WTC11 (cell line): ENCODE results near the gene GSTM1. TPM values are rescaled to one million over a fixed set of nuclear protein-coding genes. Genes with fewer than 3 reads are reported as not detected.

Experiments used
- ATAC-seq: fragments of 200-7000 bp; cut with Tn5 transposase; 2 replicates; pipeline ENCODE4 v1.10.0; 2021; ENCODE audit warnings: mild to moderate bottlenecking, moderate library complexity
- CTCF ChIA-PET: fragments of 300-600 bp; sonication (Branson Sonifier 250); formaldehyde crosslinking; loops from one replicate; lab custom pipeline; 2021; ENCODE audit warnings: antibody characterized with exemption; lab: Charles Lee
- POLR2A ChIA-PET: fragments of 350-600 bp; sonication (Branson Sonifier 250); formaldehyde crosslinking; loops from one replicate; lab custom pipeline; 2021; ENCODE audit warnings: antibody characterized with exemption; lab: Charles Lee
- DNase-seq: peaks from one replicate; pipeline ENCODE4 v3.0.0; 2021; ENCODE audit warnings: low spot score
- H3K27ac Mint-ChIP-seq: 2 replicates; pipeline ENCODE4 v1.8.0; 2021; ENCODE audit warnings: mixed read lengths
- H3K27me3 Mint-ChIP-seq: 2 replicates; pipeline ENCODE4 v1.8.0; 2021; ENCODE audit warnings: low read depth, mild to moderate bottlenecking, moderate library complexity, mixed read lengths
- H3K36me3 Mint-ChIP-seq: 2 replicates; pipeline ENCODE4 v1.8.0; 2021; ENCODE audit warnings: mixed read lengths
- H3K4me1 Mint-ChIP-seq: 2 replicates; pipeline ENCODE4 v1.8.0; 2022; ENCODE audit warnings: mixed read lengths
- H3K4me3 Mint-ChIP-seq: 2 replicates; pipeline ENCODE4 v1.8.0; 2021; ENCODE audit warnings: mild to moderate bottlenecking, moderate library complexity, mixed read lengths
- H3K9me3 Mint-ChIP-seq: 2 replicates; pipeline ENCODE4 v1.8.0; 2021; ENCODE audit warnings: mixed read lengths
- AR ChIP-seq: fragments of 250-450 bp; sonication (Bioruptor Pico); IDR thresholded peaks from 2 replicates; pipeline ENCODE4 v1.9.0; 2021; ENCODE audit warnings: mild to moderate bottlenecking
- CTCF ChIP-seq: fragments of 200-600 bp; IDR thresholded peaks from 2 replicates; pipeline ENCODE4 v1.8.0; 2022; ENCODE audit warnings: antibody characterized with exemption
- ELF4 ChIP-seq: sonication (generic); formaldehyde crosslinking; IDR thresholded peaks from 2 replicates; pipeline ENCODE4 v1.8.1; 2022; ENCODE audit warnings: low read depth, mild to moderate bottlenecking, moderate library complexity, missing genetic modification reagents
- ERG ChIP-seq: fragments of 250-450 bp; sonication (Bioruptor Pico); IDR thresholded peaks from 2 replicates; pipeline ENCODE4 v1.8.0; 2021; ENCODE audit warnings: mild to moderate bottlenecking
- ESRRA ChIP-seq: sonication (generic); formaldehyde crosslinking; IDR thresholded peaks from 2 replicates; pipeline ENCODE4 v1.8.1; 2022; ENCODE audit warnings: mild to moderate bottlenecking, missing genetic modification reagents, borderline replicate concordance
- ETV6 ChIP-seq: sonication (generic); formaldehyde crosslinking; IDR thresholded peaks from 2 replicates; pipeline ENCODE4 v1.8.1; 2022; ENCODE audit warnings: mild to moderate bottlenecking, missing genetic modification reagents
- FOXP4 ChIP-seq: sonication (generic); formaldehyde crosslinking; IDR thresholded peaks from 2 replicates; pipeline ENCODE4 v1.8.0; 2022; ENCODE audit warnings: mild to moderate bottlenecking, missing genetic modification reagents
- GABPB1 ChIP-seq: sonication (generic); formaldehyde crosslinking; IDR thresholded peaks from 2 replicates; pipeline ENCODE4 v1.8.1; 2023; ENCODE audit warnings: mild to moderate bottlenecking, missing genetic modification reagents
- HMGA2 ChIP-seq: fragments of 250-450 bp; sonication (Bioruptor Pico); IDR thresholded peaks from 2 replicates; pipeline ENCODE4 v1.4.0; 2021; ENCODE audit warnings: mild to moderate bottlenecking, moderate library complexity
- HMGXB4 ChIP-seq: sonication (generic); formaldehyde crosslinking; IDR thresholded peaks from 2 replicates; pipeline ENCODE4 v1.8.1; 2023; ENCODE audit warnings: mild to moderate bottlenecking, moderate library complexity, missing genetic modification reagents
- IRF1 ChIP-seq: sonication (generic); formaldehyde crosslinking; IDR thresholded peaks from 2 replicates; pipeline ENCODE4 v1.8.0; 2023; ENCODE audit warnings: missing genetic modification reagents
- MAX ChIP-seq: sonication (generic); formaldehyde crosslinking; IDR thresholded peaks from 2 replicates; pipeline ENCODE4 v1.8.0; 2022; ENCODE audit warnings: mild to moderate bottlenecking, missing genetic modification reagents
- MLX ChIP-seq: sonication (generic); formaldehyde crosslinking; IDR thresholded peaks from 2 replicates; pipeline ENCODE4 v1.8.1; 2023; ENCODE audit warnings: mild to moderate bottlenecking, missing genetic modification reagents, moderate library complexity
- NFE2L1 ChIP-seq: sonication (generic); formaldehyde crosslinking; IDR thresholded peaks from 2 replicates; pipeline ENCODE4 v1.8.1; 2023; ENCODE audit warnings: missing genetic modification reagents
- RELA ChIP-seq: sonication (generic); formaldehyde crosslinking; IDR thresholded peaks from 2 replicates; pipeline ENCODE4 v1.8.1; 2022; ENCODE audit warnings: missing genetic modification reagents, mild to moderate bottlenecking, borderline replicate concordance
- STAT6 ChIP-seq: sonication (generic); formaldehyde crosslinking; conservative IDR thresholded peaks from 2 replicates; pipeline ENCODE4 v1.8.1; 2023; ENCODE audit warnings: mild to moderate bottlenecking, low read depth, missing genetic modification reagents, moderate library complexity
- ZSCAN18 ChIP-seq: fragments of 250-450 bp; sonication (Bioruptor Pico); IDR thresholded peaks from 2 replicates; pipeline ENCODE4 v2.1.2; 2022; ENCODE audit warnings: mild to moderate bottlenecking, moderate library complexity
- total RNA-seq: library from RNA; stranded (reverse); gene quantifications from 3 replicates; pipeline ENCODE4 v1.2.3, GENCODE V29; 2021

The GSTM1 gene
- total RNA-seq, 1 experiment from 2014 or later = not detected

- TF ChIP-seq MLX (CRISPR knock-in tag) = no peak
Observed at GRCh38 chr1:109642626-109643025, 45.0 kb upstream of the GSTM1 start (continued).

GRCh38 chr1:109643385-109644230 lies 44.0 kb upstream of the GSTM1 start:
- no peak overlapping the region for H3K4me3 Mint-ChIP-seq
- TF ChIP-seq NFE2L1 (CRISPR knock-in tag) (no peak), HMGA2 (CRISPR knock-in tag) (no peak), ERG (no peak), IRF1 (CRISPR knock-in tag) (no peak), MAX (CRISPR knock-in tag) (no peak), ELF4 (no peak), CTCF (peak; percentile 76; the same call in 1 of the 2 replicates), ESRRA (CRISPR knock-in tag) (no peak), ETV6 (0 out of 2 replicates have a peak, but pooled peaks have one; percentile 32), HMGXB4 (CRISPR knock-in tag) (no peak), STAT6 (CRISPR knock-in tag) (no peak), RELA (CRISPR knock-in tag) (peak; percentile 51; the same call in 1 of the 2 replicates), AR (CRISPR knock-in tag) (no peak), ZSCAN18 (CRISPR knock-in tag) (no peak), GABPB1 (CRISPR knock-in tag) (0 out of 2 replicates have a peak, but pooled peaks have one; percentile 44), FOXP4 (CRISPR knock-in tag) (no peak)

More at GRCh38 chr1:109643385-109644230, 44.0 kb upstream of the GSTM1 start:
- ATAC-seq = peak; percentile 93
- DNase-seq = peak; percentile 97
- no peak overlapping the region for H3K27ac Mint-ChIP-seq
- CTCF ChIA-PET = interaction anchor here (0.6 to 6.8 kb wide), 16 partner anchors 8 to 341 kb away, joined by 3 to 188 read pairs (median 4); partner anchors contain the start of genes AHCYL1, GNAI3 and GSTM4
- peaks cover 5% of the 10 kb centered on the region; the same call in 1 of the 2 replicates for H3K27me3 Mint-ChIP-seq
- no peaks in the 10 kb centered on the region for H3K9me3 Mint-ChIP-seq
- H3K36me3 Mint-ChIP-seq = no peaks in the 10 kb centered on the region
- peaks cover 7% of the 10 kb centered on the region for H3K4me1 Mint-ChIP-seq
- POLR2A ChIA-PET = interaction anchor here (0.7 to 1.5 kb wide), 4 partner anchors 17 to 132 kb away, joined by 3 to 5 read pairs (median 4); no protein-coding TSS in a partner anchor
